ENCODE results near the gene CELF2.

CELF2 gene

DNA sequence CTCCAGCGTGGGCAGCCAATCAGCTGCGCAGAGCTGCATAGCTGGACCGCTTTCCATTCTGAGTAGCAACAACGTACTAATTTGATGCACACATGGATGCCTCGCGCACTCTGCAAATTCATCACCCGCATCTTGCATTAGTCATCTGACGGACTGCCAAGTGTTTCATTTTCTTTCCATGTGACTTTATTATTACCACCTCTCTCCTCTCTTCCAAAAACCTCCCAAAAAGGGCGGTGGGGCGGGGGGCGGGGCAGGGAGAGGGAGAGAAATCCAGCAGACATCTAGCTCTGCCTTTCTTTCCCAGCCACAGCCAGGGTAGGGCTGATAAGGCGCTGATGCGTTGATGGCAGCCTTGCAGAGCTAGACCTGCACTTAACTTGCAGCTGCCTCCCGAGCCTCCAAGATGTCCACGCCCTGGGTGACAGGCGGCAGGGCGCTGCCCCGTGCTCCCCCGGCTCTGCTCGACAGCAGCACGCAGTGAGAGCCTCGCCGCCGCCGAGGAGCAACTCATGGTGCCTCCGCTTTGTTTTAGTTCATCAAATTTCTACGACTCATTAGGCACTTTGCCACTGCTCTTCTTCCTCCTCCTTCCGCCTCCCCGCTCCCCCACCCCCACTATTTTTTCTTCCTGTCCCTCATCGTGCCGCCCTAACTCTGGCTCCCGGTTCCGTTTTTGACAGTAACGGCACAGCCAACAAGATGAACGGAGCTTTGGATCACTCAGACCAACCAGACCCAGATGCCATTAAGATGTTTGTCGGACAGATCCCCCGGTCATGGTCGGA, 147.3 kb downstream of the CELF2 start:
- no peak overlapping the region for H3K27ac ChIP-seq

DNA sequence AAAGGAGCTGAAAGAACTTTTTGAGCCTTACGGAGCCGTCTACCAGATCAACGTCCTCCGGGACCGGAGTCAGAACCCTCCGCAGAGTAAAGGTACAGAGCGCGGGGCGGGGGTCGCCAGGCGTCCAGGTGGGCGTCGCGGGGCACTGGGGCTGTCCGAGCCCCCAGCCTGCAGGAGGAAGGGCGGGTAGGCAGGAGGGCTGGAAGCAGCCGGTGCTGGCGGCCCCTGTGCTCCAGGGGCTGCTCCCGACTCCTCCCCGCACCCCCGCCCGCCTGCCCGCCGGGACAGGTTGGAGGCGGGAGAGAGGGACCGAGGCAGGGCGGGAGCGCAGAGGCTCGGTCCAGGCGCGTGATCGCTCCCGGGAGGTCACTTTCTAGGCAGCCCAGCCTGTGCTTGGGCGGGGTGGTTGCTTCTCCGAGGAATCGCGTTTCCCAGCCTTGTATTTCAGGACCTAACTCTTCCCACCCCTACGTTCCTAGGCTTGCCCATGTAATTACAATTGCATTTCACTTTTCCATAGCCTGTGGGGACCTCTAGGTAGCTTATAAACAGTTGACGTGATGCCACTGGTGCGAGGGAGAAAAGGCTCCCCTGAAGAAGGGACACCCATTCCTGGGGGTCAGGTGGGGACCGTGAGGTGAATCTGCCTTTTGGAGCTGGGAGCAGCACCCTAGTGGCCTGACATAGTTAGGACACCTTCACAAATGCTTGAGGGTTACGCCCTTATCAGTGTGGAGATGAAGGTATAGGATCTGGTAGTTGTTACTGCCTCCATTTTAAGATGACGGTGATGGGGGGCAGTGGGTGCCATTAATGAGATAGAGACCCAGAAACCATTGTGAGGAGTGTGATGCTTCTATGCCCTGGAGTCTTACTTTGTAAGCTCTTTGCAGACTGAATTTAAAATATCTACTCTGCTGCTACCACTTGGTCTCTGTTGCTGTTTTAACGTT, 148.2 kb downstream of the CELF2 start:
- DNase-seq (ENCODE audit: low read depth, low spot score) = no peak
- no peak overlapping the region for H3K27ac ChIP-seq

More for the DNA sequence above, 147.3 kb downstream of the CELF2 start:
- peak; percentile 14 for DNase-seq (ENCODE audit: low read depth, low spot score)

DNA sequence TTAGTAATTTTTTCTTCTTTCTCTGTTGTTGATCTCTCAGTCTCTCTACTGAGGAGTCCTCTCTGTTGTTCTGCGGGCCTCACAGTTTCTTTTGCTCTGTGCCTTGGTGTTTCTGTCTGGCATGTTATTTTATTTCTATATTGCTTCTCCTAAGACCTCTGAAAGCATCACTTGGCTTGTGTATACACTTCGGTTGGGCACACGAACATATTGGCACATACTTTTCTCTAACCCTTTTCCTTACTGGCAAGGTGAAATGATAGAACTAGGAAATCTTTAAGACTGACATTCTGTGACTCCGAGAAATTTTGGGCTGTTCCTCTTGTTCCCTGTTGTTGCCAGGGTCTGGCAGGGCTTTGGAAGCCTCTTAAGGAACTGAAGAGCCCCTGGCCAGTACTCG, 148.9 kb downstream of the CELF2 start:
- DNase-seq (ENCODE audit: low read depth, low spot score) = no peak
- no peak overlapping the region for H3K27ac ChIP-seq

DNA sequence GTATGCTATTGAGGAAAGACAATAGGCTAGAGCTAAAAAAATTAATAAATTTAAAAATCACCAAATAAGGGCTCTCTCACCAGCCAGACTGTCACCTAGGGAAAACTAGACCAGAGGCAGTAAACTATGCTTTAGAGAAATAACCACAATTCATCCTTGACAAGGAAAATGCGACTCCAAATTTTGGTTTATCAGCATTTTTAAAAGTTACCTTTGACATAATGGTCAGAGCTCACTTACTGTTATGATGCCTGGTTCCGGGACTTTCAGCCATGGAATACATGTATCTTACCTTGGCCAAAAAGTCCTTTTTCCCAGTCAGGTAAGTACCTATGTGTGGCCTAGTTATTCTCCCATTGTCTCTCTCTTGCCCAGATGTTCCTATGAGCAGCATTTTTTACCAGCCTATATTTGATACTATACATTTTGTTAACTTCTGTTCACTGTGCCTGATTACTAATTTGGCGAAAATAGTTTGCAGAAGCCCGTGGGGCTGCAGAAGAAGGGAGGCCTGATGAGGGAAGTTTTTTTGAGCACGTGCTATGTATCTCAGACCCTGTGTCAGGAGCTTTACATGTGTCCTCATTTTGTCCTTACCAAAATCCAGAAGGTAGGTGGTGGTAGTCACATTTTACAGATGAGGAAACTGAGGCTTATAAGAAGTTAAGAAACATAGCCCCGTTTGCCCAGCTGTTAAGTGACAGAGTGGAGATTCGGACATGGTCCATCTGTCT, 149.7 kb downstream of the CELF2 start:
- no peak overlapping the region for H3K27ac ChIP-seq
- no peak for DNase-seq (ENCODE audit: low read depth, low spot score)

DNA sequence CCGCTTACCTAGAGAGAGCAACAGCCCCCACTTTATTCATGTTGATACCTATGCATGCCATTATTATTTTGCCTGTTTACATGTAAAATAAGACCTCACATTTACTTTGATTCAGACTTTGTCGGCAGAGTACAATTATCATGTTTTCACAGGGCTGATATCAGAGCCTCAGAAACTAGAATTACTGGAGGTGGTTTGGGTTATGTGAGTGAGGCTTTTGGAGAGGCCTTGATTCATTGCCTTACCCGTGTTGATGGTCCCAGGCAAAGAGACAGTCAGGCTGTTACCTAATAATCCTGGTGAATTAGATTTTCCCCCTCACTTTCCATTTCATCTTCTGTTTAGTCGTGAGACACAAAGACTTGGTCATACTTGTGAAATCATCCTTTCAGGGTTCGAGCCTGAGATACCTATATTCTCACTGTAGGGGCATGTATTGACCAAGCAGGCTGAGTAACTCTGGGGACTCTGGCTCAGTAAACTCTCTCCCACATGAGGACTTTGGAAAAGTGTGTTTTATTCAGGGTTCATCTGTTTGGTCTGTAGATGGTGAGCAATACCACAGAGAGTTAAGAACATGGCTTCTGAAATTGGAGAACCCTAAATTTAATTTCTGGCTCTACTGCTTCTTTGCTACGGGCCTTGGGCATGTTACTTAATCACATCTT, 150.9 kb downstream of the CELF2 start:
- no peak overlapping the region for H3K27ac ChIP-seq
- DNase-seq (ENCODE audit: low read depth, low spot score) = no peak

DNA sequence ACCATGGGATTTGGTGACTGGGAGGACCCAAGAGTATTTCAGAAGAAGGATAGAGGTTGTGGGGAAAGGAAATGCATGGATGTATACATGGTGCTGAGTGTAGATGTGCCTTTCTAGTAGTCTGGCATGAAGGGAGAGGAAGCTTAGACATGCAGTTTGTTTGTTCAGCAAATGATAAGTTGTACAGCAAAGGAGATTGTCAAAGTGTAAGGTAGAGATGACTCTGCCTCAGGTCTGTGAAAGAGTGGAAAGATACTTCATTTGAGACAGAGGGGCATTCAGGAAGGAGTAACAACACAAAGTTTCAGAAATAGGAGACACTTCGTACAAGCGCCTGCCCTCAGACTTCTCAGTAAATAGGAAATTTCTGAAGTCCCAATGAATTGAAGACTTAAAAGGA, 152.3 kb downstream of the CELF2 start:
- DNase-seq (ENCODE audit: low read depth, low spot score) = no peak
- H3K27ac ChIP-seq = no peak overlapping the region

DNA sequence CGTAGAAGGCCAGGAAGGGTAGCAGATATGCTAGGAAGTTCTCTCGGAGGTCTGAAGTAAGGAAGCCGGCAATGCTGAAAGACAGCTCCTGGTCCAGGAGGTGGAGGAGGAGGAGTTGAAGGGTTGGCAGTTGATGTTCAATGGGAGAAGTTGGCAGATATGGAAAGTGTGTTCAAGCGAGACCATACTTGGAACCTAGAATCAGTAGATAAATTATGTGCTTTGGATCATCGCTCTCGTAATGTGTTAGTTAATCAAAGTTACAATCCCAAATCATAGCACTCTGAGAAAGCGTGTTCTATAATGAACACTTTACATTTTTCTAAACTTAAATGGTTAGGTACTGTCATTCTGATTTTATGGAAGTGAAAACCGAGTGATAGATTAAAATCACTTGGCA, 152.9 kb downstream of the CELF2 start:
- DNase-seq (ENCODE audit: low read depth, low spot score) = no peak
- no peak overlapping the region for H3K27ac ChIP-seq

DNA sequence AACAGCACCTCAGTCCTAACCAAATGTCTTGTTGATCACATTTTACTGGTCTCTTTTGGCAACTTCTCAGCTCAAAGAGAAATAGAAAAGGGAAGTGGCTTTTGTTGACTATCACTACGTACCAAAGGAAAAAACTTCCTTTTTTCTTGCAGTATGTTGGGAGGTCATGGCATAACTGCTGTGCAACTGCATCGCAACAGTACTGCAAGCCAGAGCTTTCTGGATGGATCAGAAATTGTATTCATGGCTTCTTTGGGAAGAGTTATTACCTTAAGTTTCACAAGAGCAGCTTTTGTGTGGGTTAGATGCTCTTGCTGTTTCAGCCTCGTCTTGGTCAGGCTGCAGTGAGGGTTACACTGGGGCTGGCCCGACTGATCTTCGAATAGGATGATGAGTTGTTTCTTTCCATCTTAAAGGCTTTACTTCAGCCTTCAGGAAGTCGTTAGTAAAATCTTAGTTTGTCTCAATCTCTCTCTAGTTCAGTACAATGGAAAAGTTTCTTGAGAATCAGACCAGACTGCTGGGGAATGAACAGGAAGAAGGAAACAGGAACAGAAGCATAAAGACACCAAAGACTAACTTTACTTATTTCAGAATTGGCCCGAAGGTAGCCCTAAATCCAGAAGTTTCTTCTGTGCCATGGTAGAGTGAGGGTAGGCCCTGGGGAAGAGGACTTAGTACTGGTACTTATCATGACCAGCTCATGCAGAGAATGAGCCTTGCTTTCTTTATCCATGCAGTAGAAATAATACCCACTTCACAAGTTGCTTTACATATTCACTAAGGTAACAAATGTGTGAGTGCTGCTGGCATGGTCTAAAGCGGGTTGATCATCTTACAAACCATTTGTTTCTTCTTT, 153.6 kb downstream of the CELF2 start:
- DNase-seq (ENCODE audit: low read depth, low spot score) = no peak
- no peak overlapping the region for H3K27ac ChIP-seq

DNA sequence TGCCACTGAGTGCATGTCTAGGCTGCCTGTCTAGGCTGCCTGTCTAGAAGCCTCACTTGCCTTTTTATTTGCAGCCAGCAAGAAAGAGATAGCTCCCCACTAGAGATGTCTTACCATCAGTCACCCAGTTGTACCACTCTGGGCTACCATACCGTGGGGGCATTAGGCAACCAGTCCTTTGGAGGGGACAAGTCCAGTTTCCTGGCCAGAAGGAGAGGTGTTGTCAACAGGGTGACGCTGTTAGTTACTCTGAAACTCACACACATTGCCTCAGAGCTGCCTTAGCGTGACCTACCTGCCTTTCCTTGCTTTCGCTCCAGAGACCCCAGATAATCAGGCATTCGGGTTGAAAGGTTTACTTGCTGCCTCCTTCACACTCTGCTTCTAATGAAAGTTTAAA, 155.4 kb downstream of the CELF2 start:
- no peak for DNase-seq (ENCODE audit: low read depth, low spot score)
- H3K27ac ChIP-seq = no peak overlapping the region

DNA sequence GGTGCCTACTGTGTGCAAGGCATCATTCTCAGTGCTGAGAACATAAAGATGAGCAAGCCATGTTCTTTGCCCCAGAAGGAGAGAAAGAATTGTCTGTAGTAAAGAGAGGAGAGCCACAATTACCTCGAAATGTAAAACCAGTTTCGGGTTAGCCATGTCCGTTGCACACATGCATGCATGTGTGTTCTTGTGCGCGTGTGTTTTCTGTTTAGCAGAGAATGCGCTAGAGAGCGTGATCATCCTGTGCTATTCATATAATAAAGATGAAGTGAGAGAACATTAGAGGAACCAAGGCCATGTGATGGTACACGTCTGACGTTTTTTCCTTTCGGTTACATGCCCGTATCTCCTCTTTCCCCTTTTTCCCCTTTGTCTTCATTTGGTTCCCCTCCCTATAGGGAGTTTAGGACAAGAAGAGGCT, 158.2 kb downstream of the CELF2 start:
- H3K27ac ChIP-seq = no peak overlapping the region
- DNase-seq (ENCODE audit: low read depth, low spot score) = no peak

DNA sequence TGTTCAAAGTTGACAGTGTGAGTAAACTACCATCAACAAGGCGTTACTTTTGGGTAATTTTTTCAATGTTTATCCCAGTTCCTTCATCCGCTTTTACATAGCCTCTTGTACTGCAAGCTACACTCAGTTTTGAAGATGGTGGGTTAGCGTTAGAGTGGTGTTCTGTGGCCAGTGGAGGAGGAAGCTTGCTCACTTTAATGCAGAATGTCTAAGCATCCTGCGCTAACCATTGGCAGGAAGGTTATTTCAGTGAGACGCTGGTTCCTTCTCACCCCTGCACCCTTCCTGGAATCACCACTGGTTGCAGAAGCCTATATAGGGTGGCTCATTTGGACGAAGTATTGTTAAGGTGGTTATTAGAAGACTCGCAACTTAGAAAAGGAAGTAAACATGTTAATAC, 159.1 kb downstream of the CELF2 start:
- H3K27ac ChIP-seq = no peak overlapping the region
- no peak for DNase-seq (ENCODE audit: low read depth, low spot score)

DNA sequence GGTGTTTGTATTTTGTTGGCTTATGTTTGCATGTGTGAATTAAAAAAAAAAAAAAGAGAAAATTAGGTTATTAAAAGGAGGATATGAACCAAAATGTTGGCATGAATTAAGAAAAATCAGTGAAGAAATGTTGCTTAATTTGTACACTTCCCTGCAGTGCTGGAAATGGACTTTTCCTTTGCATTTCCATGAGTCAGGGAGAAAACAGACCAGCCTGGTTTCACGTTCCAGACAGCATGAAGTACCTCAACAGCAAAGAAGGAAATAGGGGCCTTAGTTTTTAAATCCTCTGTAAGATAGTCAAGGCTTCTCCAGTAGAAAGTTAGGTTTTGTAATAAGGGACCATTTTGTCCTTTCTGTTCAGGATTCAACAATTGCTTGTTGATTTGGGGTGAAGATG, 159.7 kb downstream of the CELF2 start:
- no peak overlapping the region for H3K27ac ChIP-seq

DNA sequence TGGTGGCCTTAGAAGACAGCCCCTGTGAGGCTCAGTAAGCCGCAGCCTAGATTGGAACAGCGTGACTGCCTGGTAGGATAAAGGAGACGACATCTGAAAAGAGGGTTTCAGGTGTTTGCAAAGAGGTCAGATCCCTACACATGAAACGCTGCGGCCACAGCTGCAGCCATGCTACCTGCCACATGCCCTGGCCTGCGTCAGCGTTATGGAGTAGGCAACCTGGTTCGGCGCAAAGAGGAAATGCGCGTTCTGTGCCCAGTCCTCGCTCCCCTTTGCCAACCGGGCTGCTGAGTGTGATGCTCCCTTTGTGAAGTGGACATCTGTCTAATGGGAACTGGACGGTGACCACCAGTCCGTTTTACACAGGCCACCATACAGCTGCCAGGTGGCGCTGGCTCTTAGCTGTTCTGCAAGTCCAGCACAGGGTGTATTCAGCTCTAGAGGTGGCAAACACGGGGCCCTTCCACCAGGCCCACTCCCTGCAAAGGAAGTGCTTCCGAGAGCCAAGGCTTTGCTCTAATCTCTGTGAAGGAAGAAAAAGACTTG, 160.3 kb downstream of the CELF2 start:
- no peak overlapping the region for H3K27ac ChIP-seq
- no peak for DNase-seq (ENCODE audit: low read depth, low spot score)

More for the DNA sequence above, 159.7 kb downstream of the CELF2 start:
- no peak for DNase-seq (ENCODE audit: low read depth, low spot score)

DNA sequence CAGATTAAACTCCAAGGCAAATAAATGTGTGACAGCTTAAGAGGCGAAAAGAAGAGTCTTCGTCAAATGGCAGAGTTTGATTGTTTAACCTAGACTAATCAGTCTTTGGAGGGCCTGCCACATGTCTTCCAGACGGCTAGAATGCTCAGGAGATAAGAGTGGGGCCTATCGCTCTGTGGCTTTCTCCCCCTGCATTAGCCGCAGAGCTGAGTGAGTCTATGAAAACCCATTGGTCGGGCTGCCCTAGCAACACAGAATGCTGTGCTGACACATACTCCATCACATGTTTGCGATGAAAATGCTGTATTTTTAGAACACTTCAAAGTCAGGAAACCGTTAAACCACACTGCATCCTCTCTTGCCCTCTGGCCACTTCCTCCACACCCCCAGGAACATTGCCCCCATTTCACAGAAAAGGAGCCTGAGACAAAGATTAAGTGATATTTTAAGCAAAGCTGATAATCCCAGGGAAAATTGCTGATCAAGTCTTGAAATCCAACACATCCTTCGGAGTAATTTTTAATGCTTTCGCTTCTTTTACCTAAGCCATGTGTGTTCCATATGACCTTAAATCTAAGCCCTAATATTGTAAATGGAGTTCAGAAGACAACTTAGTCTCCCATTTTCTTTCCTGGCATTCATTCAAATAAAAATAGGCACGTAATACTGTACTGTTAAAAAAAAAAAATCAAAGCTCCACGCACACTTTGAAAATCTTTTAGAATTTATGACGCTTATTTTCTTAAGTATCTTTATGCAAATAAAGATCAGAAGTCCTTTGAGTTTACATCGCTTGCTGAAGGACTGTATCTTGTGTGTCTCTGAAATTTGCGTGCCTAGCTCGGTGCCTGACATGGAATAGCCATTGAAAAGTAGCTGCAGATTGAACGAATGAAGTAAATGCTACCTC, 161.2 kb downstream of the CELF2 start:
- DNase-seq (ENCODE audit: low read depth, low spot score) = no peak
- no peak overlapping the region for H3K27ac ChIP-seq

DNA sequence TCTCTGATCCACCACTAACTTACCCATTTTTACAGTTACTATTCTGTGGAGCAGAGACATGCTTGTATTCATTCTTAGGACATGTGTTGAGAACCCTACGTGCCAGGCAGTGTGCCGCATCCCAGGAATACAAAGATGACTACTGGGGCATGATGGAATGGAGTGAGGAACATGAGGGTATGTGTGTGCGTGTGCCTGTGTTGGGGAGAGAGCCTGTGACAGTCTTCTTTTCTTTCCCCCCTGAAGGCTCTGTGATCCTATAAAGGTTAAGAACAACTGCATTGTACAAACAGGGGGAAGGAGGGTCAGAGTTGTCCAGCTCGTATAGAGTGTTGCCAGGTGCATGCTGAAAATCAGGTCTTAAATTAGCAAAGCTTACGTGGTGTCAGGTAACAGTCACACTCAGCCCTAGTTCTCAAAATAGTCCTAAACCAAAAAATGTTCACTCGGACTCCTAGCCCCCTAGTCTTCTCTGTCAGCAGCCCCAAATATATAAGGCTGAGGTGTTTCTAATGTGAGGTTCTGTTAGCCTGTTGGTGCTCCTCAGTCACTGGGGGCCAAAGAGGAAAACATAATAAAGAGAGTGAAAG, 161.9 kb downstream of the CELF2 start:
- DNase-seq (ENCODE audit: low read depth, low spot score) = no peak
- no peak overlapping the region for H3K27ac ChIP-seq

DNA sequence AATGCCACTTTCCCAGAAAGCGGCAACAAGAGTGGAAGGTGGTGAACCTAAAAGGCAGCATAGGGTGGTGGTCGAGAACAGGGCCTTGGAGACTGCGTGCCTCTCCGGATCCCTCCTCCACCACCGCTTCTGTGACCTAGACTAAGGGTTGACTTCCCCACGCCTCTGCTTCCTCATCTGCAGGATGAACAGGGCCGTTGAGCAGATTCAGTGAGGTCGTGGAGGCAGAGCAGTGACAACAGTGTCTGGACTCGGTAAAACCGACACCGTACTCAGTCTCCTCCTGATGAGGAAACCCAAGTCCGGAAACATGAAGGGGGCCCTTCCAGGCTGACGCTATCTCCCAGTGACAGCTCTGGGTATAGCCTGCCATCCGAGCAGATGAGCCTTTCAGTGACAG, 162.6 kb downstream of the CELF2 start:
- no peak for DNase-seq (ENCODE audit: low read depth, low spot score)
- no peak overlapping the region for H3K27ac ChIP-seq

DNA sequence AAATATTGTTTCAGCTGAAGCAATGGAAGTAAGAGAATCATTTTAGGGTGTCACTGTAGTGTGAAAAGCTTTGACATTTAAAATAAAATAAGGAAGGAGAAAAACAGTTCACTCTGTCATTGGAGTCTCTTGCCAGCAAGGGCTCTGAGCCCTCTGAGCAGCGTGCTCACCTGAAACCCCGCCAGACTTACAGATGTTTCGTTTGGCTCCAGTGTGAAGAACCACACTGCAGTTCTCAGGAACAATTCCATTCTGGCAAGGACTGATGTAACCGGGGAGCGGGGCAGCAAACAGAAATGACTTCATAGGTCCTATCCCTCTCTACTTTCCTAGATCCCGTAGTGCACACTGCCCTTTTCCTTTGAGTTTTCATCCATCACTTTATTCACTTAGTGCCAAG, 164.3 kb downstream of the CELF2 start:
- H3K27ac ChIP-seq = no peak overlapping the region

DNA sequence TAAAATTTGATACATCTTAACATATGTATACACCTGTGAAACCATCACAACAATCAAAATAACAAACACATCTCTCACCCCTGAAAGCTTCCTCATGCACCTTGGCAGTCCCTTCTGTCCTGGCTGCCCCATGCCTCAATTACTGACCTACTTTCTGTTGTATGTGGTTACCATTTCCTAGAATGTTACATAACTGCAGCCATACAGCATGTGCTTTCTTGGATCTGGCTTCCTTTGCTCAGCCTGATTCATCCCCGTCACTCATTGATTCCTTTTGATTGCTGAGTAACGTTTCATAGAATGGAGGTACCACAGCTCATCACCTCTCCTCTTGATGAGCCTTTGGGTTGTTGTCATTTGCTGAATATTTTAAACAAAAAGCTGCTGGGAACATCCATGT, 165.3 kb downstream of the CELF2 start:
- no peak for DNase-seq (ENCODE audit: low read depth, low spot score)
- H3K27ac ChIP-seq = no peak overlapping the region

More for the DNA sequence above, 164.3 kb downstream of the CELF2 start:
- DNase-seq (ENCODE audit: low read depth, low spot score) = no peak
